Cardiac septum (tissue), 1 donor: ENCODE data around the gene YJU2. TPM values are rescaled to one million over a fixed set of nuclear protein-coding genes. Genes with fewer than 3 reads are reported as not detected.
"Not testable (repeated sequence)": the region's sequence is repeated elsewhere in the genome, so short reads cannot be mapped to it uniquely, and the experiment has no call there.

Experiments used
- DNase-seq: peaks from one replicate; pipeline ENCODE4 v3.0.0-alpha.2; 2020; ENCODE audit warnings: low spot score
- intact Hi-C: fragments of 100-400 bp; cut with DNase I; formaldehyde crosslinking; loops from one replicate; pipeline ENCODE4 v1.14.0; 2022
- long read RNA-seq: library from polyadenylated mRNA; unstranded; transcript quantifications from one replicate; pipeline ENCODE4 v2.0.0, GENCODE V29; 2021
- total RNA-seq: library from RNA; stranded (reverse); fragmentation: NEBNext Ultra II Directional; extraction: Animal tissue kit (Norgen Biotek cat#: 25700); gene quantifications from one replicate; pipeline ENCODE4 v1.2.1, GENCODE V29; 2021
- donor health status: DM: no; HTN: no; CAD: no.

Gene YJU2
- total RNA-seq: 11.7 TPM
- long read RNA-seq, transcript YJU2-201 (8 exons, 1,434 nt): major isoform, 10 of 11 reads
- long read RNA-seq, partial matches to known transcripts: 1 of 11 reads
- long read RNA-seq, other reads (novel, unspliced or antisense): 0 of 11 reads

GRCh38 chr19:4246767-4247593 lies at the start of gene YJU2:
TSS of gene YJU2 (plus strand) at chr19:4247080. CDS start at chr19:4247147, 67 bp downstream.
- intact Hi-C loops: loop anchor here (5.0 kb wide), 1 partner anchor 155 kb away; the partner anchor contains the start of genes CHAF1A and SH3GL1
- DNase-seq: peak; percentile 97

DNA sequence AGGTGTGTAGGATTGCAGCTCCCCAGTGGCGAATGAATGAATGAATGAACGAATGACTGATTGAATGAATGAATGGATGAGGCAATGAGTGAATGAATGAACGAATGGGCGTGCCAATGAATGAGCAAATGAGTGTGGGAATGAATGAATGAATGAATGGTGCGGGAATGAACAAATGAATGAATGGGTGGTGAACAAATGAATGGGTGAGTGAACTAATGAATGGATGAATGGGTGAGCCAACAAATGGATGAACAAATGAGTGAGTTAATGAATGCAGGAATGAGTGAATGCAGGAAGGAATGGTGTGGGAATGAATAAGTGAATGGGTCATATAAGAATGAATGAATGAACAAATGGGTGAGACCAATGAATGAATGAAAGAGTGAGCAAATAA lies 49.7 kb upstream of the YJU2 start:
- intact Hi-C loops: no loop called here
- no peak for DNase-seq

GRCh38 chr19:4197625-4198466 lies 49.0 kb upstream of the YJU2 start:
- intact Hi-C loops: no loop called here
- no peak for DNase-seq

DNA sequence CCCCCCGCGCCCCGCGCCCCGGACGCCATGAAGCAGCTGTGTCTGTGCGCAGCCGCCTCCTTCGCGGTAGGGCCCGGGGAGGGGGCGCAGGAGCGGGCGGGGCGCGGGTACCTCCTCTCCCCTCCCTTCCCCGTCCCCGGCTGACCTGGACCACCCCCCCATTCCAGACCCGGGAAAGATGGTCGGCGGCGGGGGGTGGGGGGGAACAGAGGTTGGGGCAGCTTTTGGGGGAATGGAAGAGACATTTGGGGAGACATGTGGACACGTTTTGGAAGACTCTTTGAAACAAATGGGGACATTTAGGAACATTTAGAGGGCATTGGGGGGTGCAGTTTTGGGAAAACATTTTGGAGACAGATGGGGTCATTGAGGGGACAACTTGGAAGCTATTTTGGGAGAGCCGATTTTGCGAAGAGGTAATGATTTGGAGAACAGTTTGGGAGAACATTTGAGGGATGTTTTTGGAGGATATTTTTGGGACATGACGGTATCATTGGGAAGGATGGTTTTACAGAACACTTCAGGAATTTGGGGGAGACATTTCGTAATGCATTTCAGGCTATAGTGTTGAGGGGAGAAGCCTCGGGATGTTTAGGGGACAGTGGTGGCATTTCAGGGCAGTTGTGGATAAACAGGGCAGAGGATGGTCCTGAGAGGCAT lies 48.3 kb upstream of the YJU2 start:
- DNase-seq: no peak
- intact Hi-C loops: no loop called here

DNA sequence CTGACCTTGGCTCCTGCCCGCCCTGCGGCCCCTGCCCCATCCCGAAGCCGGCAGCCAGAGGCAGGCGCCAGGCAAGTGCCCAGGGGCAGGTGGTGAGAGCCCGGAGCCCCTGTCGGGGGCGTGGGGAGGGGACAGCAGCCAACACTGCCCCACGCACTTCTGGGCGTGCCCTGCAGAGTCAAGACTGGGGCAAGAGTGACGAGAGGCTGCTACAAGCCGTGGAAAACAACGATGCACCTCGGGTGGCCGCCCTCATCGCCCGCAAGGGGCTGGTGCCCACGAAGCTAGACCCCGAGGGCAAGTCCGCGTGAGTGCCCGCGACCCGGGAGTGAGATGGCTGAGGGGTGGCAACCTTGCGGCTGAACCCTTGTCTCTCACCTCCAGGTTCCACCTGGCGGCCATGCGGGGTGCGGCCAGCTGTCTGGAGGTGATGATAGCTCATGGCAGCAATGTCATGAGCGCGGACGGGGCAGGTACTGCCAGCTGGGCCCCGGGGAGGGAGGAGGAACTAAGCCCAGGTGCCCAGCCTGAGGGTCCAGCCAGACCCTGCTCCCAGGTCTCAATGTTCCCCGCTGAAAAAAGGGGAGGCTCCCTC lies 47.1 kb upstream of the YJU2 start:
- intact Hi-C loops: loop anchor here (5.0 kb wide), 1 partner anchor 57 kb away; no protein-coding TSS in a partner anchor
- no peak for DNase-seq

DNA sequence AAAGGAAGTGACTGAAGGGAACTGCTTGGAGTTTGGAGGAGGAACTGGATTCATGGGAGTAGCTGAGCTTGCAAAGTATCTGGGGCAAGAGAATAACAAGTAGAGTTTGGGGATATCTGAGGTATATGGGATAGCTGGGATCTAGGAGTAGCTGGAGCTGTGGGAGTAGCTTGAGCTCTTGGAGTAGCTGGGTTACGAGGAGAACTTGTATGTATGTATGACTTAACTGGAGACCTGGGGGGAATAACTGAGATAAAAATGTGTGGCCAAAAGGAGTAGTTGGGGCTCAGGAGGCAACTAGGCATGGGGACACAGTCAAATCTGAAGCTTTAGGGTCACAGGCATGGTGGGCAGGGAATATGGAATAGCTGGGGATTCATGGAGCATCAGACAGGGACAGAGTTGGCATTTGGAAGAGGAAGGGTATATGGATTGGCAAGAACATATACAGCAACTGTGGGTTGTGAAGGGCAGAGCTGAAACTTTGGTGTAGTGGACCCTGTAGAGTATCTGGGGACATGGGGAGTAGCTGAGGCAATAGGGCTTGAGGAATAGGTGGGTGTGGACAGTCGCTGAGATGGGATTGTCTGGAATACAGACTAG lies 45.8 kb upstream of the YJU2 start:
- intact Hi-C loops: loop anchor here (5.0 kb wide), 1 partner anchor 59 kb away; no protein-coding TSS in a partner anchor
- no peak for DNase-seq

GRCh38 chr19:4201798-4202197 lies 45.1 kb upstream of the YJU2 start:
- intact Hi-C loops: loop anchor here (5.0 kb wide), 1 partner anchor 59 kb away; no protein-coding TSS in a partner anchor
- no peak for DNase-seq

GRCh38 chr19:4206818-4207484 lies 39.9 kb upstream of the YJU2 start:
- DNase-seq: no peak
- intact Hi-C loops: loop anchor here (5.0 kb wide), 1 partner anchor 540 kb away; no protein-coding TSS in a partner anchor

- intact Hi-C loops: loop anchor here (5.0 kb wide), 1 partner anchor 541 kb away; no protein-coding TSS in a partner anchor
- DNase-seq: no peak
Measured at GRCh38 chr19:4208385-4209094, 38.3 kb upstream of the YJU2 start.

DNA sequence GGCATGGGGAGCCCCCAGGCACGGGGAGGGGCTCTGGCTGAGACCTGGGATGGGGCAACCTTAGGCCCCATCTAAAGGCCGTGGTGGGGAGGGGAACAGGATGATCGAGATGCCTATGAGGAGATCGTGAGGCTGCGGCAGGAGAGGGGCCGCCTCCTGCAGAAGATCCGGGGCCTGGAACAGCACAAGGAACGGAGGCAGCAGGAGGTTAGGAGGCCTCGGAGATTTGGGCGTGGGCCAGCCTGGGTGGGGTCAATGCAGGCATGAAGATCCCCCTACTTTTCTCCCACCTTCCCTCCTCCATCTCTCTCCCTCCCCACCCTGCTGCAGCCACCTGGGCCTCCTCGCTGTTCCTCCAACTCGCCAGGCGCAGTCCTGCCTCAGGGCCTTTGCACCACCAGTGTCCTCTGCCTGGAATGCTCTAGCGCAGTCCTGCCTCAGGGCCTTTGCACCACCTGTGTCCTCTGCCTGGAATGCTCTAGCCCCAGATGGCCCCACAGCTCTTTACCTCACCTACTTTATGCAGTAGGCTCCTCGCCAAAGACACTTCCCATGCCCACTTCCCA lies 36.6 kb upstream of the YJU2 start:
- intact Hi-C loops: no loop called here

DNA sequence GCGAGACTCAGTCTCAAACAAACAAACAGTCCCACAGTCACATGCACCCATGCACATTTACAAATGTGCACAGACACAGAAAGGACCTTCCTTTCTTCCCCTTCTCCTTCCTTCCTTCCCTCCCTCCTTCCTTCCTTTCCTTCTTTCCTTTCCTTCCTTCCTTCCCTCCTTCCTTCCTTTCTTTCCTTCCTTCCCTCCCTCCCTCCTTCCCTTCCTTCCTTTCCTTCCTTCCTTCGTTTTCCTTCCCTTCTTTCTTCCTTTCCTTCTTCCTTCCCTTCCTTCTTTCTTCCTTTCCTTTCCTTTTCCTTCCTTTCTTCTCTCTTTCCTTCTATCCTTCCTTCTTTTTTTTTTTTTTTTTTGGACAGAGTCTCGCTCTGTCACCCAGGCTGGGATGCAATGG lies 33.8 kb upstream of the YJU2 start:
- intact Hi-C loops: no loop called here
- no peak for DNase-seq

More for the DNA sequence above, 36.6 kb upstream of the YJU2 start:
- DNase-seq: no peak

- DNase-seq: no peak
- intact Hi-C loops: no loop called here
Measured at GRCh38 chr19:4215807-4216206, 31.1 kb upstream of the YJU2 start.

GRCh38 chr19:4216846-4217245 lies 30.0 kb upstream of the YJU2 start:
- intact Hi-C loops: no loop called here
- DNase-seq: no peak

DNA sequence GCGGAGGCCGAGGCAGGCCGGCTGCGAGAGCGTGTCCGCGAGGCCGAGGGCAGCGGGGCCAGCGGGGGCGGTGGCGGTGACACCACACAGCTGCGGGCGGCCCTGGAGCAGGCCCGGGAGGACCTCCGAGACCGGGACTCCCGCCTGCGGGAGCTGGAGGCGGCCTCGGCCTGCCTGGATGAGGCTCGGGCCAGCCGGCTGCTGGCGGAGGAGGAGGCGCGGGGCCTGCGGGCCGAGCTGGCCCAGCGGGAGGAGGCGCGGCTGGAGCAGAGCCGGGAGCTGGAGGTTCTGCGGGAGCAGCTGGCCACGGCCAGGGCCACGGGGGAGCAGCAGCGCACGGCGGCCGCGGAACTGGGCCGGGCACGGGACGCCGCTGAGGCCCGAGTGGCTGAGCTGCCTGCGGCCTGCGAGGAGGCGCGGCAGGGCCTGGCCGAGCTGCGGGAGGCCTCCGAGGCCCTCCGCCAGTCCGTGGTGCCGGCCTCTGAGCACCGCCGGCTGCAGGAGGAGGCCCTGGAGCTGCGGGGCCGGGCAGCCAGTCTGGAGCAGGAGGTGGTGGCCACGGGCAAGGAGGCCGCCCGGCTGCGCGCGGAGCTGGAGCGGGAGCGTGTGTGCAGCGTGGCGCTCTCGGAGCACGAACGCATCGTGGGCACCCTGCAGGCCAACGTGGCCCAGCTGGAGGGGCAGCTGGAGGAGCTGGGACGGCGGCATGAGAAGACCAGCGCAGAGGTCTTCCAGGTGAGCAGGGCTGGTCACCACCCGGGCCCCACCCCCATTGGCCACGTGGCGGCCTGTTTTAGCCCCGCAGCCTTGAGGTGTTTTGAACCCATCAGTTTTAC lies 29.2 kb upstream of the YJU2 start:
- intact Hi-C loops: no loop called here
- DNase-seq: no peak

DNA sequence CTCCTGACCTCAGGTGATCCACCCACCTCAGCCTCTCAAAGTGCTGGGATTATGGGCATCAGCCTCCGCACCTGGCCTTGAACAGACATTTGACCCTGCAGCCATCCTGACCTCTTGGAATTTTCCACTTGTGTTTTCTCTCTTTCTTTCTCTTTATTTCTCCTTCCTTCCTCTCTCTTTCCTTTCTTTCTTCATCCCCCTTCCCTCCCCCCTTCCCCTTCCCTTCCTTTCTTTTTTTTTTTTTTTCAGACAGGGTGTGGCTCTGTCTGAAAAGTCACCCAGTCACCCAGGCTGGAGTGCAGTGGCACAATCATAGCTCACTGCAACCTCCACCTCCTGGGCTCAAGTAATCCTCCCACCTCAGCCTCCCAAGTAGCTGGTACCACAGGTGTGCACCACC lies 28.4 kb upstream of the YJU2 start:
- intact Hi-C loops, DNase-seq: not testable (repeated sequence)

GRCh38 chr19:4220188-4220587 lies 26.7 kb upstream of the YJU2 start:
- DNase-seq: no peak
- intact Hi-C loops: no loop called here
